ENCODE measurements around the gene PPP2R5C. TPM values are rescaled to one million over a fixed set of nuclear protein-coding genes. Genes with fewer than 3 reads are reported as not detected.
"Not testable (repeated sequence)": the region's sequence is repeated elsewhere in the genome, so short reads cannot be mapped to it uniquely, and the experiment has no call there.

The PPP2R5C gene
- total and polyA plus RNA-seq, 9 of the 15 experiments (the other 6 are each of a cell fraction or from before 2014, with no cell fraction given) = 284 to 617 (median 395) TPM

GRCh38 chr14:101723061-101723595 is 38.4 kb upstream of the PPP2R5C start (continued):
- TF ChIP-seq ZNF518B (CRISPR knock-in tag; IDR thresholded peaks at IDR 0.05) (no peak), MITF (IDR thresholded peaks at IDR 0.05) (no peak), AFF4 (CRISPR knock-in tag; IDR thresholded peaks at IDR 0.05) (no peak), XRCC4 (IDR thresholded peaks at IDR 0.05; ENCODE audit: extremely low read depth, insufficient read depth, insufficient read length) (no peak), TCF7L2 (IDR thresholded peaks at IDR 0.05; ENCODE audit: low read depth, low read length) (no peak), ZNF699 (CRISPR knock-in tag; IDR thresholded peaks at IDR 0.05; ENCODE audit: insufficient replicate concordance) (no peak), GTF2F1 (IDR thresholded peaks at IDR 0.05; ENCODE audit: low read depth, low read length) (no peak), ZNF655 (CRISPR knock-in tag; IDR thresholded peaks at IDR 0.05) (no peak), CSDE1 (IDR thresholded peaks at IDR 0.05) (no peak), ZSCAN29 (IDR thresholded peaks at IDR 0.05) (no peak), ZFPM2 (CRISPR knock-in tag; IDR thresholded peaks at IDR 0.05) (no peak)

GRCh38 chr14:101725652-101726051 is 35.9 kb upstream of the PPP2R5C start:
- POLR2A ChIA-PET; in situ Hi-C loops (cut with MboI); H3K9me3 ChIP-seq (replicated peaks; ENCODE audit: control insufficient read depth, insufficient read depth, low read depth, low read length); H4K20me1 ChIP-seq (replicated peaks; ENCODE audit: control insufficient read depth, insufficient read depth, low read length); H3K4me2 ChIP-seq (ENCODE audit: insufficient read depth, low read length); FAIRE-seq; H3K79me2 ChIP-seq (ENCODE audit: control insufficient read depth, insufficient read depth, low read length); H3K4me3 ChIP-seq; intact Hi-C loops (cut with micrococcal nuclease); H3K27ac ChIP-seq (ENCODE audit: extremely low read depth, low read depth, low read length); H2AFZ ChIP-seq (ENCODE audit: low read depth, low read length); H3K9ac ChIP-seq (ENCODE audit: insufficient read depth in 1 of 2, low read depth in 2 of 2, low read length in 2 of 2); ATAC-seq; DNase-seq (ENCODE audit: extremely low read depth in 1 of 4, low spot score in 3 of 4); BruUV-seq (replicated peaks); H3K9me1 ChIP-seq (ENCODE audit: control insufficient read depth, insufficient read depth, low read length); H3K27me3 ChIP-seq (ENCODE audit: control insufficient read depth in 2 of 2, insufficient read depth in 2 of 2, low read length in 2 of 2); CTCF ChIA-PET (ENCODE audit: low intra/inter-chr PET ratio); H3K36me3 ChIP-seq (ENCODE audit: control insufficient read depth, insufficient read depth, low read length): not testable (repeated sequence)
- H3K4me1 ChIP-seq (replicated peaks in 1 of 2; ENCODE audit: control insufficient read depth in 2 of 2, insufficient read depth in 2 of 2, low read length in 2 of 2) = peaks cover 0 to 10% of the 10 kb centered on the region in 2 experiments; a peak in 3 of 5 replicates
- WGBS (ENCODE audit: insufficient coverage, low coverage, missing lambda C conversion rate) = no CpG with 5 or more reads among the region's 7 CpGs
